ES-I3 (cell line): ENCODE measurements around the gene OPRL1.
"Not testable (repeated sequence)": the region's sequence is repeated elsewhere in the genome, so short reads cannot be mapped to it uniquely, and the experiment has no call there.

ENCODE experiments used
- H3K36me3 ChIP-seq: 2 replicates; pipeline ENCODE4 v1.6.1; 2013; ENCODE audit warnings: mild to moderate bottlenecking, low read length, control low read depth, moderate library complexity; ENCODE audit not compliant: insufficient read depth
- H3K4me1 ChIP-seq: 2 replicates; pipeline ENCODE4 v1.6.1; 2013; ENCODE audit warnings: mild to moderate bottlenecking, control low read depth, low read length; ENCODE audit not compliant: insufficient read depth
- H3K9ac ChIP-seq: 2 replicates; pipeline ENCODE4 v1.6.1; 2013; ENCODE audit warnings: low read depth, mild to moderate bottlenecking, low read length, moderate library complexity
- H3K9me3 ChIP-seq: 2 replicates; pipeline ENCODE4 v1.6.1; 2013; ENCODE audit warnings: mild to moderate bottlenecking, low read length, moderate library complexity; ENCODE audit not compliant: control insufficient read depth, insufficient read depth

OPRL1 gene

GRCh38 chr20:64087226-64087825, 7.4 kb downstream of the OPRL1 start:
- not testable (repeated sequence) for H3K9ac ChIP-seq, H3K9me3 ChIP-seq, H3K36me3 ChIP-seq, H3K4me1 ChIP-seq

GRCh38 chr20:64088586-64088985, 8.7 kb downstream of the OPRL1 start:
- not testable (repeated sequence) for H3K4me1 ChIP-seq, H3K9ac ChIP-seq, H3K9me3 ChIP-seq, H3K36me3 ChIP-seq

DNA sequence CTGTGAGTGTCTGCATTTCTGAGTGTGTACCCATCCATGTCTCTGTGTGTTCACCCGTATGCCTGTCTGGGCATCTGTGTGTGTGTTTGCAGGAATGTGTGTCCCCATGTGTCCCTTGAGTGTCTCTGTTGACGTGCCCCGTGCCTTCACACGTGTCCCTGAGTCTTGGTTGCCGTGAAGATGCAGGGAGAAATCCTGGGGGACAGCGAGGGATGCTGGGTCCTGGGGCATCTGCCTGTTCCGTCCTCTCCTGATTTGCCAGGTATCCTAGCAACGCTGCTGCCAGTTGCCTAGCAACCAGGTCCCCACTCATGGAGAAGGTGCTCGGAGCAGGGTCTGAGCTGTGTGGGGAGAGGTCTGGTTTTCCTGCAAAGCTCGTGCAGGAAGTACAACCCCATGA, 10.3 kb downstream of the OPRL1 start:
- Histone ChIP-seq H3K9ac (no peak overlapping the region), H3K4me1 (peaks cover 6% of the 10 kb centered on the region), H3K9me3 (no peaks in the 10 kb centered on the region), H3K36me3 (no peaks in the 10 kb centered on the region)

GRCh38 chr20:64091340-64091739, 11.5 kb downstream of the OPRL1 start:
- Histone ChIP-seq H3K9me3 (no peaks in the 10 kb centered on the region), H3K9ac (no peak overlapping the region), H3K36me3 (no peaks in the 10 kb centered on the region), H3K4me1 (peaks cover 6% of the 10 kb centered on the region)

DNA sequence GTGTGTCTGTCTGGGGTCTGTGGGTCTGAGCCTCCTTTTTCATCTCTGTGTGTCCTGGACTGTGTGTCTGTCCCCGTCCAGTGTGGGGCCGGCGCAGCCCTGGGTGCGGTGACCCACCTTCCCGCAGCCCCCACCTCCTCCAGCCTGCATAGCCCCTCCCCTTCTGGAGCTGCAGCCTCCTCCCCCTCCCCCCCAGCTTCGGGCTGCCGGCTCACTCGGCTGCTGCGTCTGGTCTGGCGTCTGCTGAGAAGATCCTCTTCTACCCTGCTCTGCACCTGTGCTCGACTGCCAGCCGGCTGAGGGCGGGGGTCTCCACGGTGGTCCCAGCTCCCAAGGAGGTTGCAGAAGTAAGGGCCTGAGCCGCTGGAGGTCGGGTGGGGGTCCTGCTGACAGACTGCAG, 11.9 kb downstream of the OPRL1 start:
- Histone ChIP-seq H3K9me3 (no peaks in the 10 kb centered on the region), H3K9ac (no peak overlapping the region)

GRCh38 chr20:64092258-64093012, 12.6 kb downstream of the OPRL1 start:
- Histone ChIP-seq H3K9ac (no peak overlapping the region), H3K4me1 (peaks cover 6% of the 10 kb centered on the region), H3K9me3 (no peaks in the 10 kb centered on the region), H3K36me3 (no peaks in the 10 kb centered on the region)

More for the DNA sequence above, 11.9 kb downstream of the OPRL1 start:
- no peaks in the 10 kb centered on the region for H3K36me3 ChIP-seq
- peaks cover 6% of the 10 kb centered on the region for H3K4me1 ChIP-seq

DNA sequence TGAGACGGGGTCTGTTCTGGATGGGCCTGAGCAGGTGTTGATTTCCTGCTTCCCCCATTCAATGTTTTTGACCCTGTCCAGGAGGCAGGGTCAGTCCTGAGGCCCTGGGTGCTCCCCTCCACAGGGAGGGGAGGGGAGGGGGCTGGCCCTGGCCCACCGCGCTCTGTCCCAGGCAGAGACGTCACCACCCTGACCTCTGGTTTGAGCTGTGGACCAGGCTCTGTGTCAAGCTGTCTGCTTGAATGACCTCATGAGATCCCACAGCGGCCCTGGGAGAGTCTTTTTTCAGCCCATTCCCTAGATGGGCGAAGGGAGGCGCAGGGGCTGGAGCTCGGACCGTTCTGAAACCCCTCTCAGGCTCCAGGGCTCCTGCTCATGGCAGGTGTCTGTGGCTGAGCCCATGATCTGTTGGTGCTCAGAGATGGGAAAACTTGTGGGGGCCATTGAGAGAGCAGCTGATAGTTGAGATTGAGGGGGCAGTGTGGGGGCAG, 13.2 kb downstream of the OPRL1 start:
- no peaks in the 10 kb centered on the region for H3K9me3 ChIP-seq
- no peaks in the 10 kb centered on the region for H3K36me3 ChIP-seq
- no peak overlapping the region for H3K9ac ChIP-seq
- H3K4me1 ChIP-seq: peaks cover 6% of the 10 kb centered on the region

- Histone ChIP-seq H3K4me1 (peaks cover 6% of the 10 kb centered on the region), H3K36me3 (no peaks in the 10 kb centered on the region), H3K9ac (no peak overlapping the region), H3K9me3 (no peaks in the 10 kb centered on the region)
Measured at GRCh38 chr20:64095455-64095854, 15.6 kb downstream of the OPRL1 start.

- H3K4me1 ChIP-seq: peaks cover 6% of the 10 kb centered on the region
- H3K9me3 ChIP-seq: no peaks in the 10 kb centered on the region
- H3K36me3 ChIP-seq: no peaks in the 10 kb centered on the region
- H3K9ac ChIP-seq: no peak overlapping the region
Measured at GRCh38 chr20:64095927-64096326, 16.0 kb downstream of the OPRL1 start.

- H3K4me1 ChIP-seq: peaks cover 6% of the 10 kb centered on the region
- H3K36me3 ChIP-seq: no peaks in the 10 kb centered on the region
- no peak overlapping the region for H3K9ac ChIP-seq
- H3K9me3 ChIP-seq: no peaks in the 10 kb centered on the region
Measured at GRCh38 chr20:64096535-64096934, 16.7 kb downstream of the OPRL1 start.

- H3K9ac ChIP-seq: no peak overlapping the region
- no peaks in the 10 kb centered on the region for H3K9me3 ChIP-seq
- H3K4me1 ChIP-seq: no peaks in the 10 kb centered on the region
- no peaks in the 10 kb centered on the region for H3K36me3 ChIP-seq
Measured at GRCh38 chr20:64098471-64099013, 18.7 kb downstream of the OPRL1 start.

GRCh38 chr20:64099086-64099786, 19.4 kb downstream of the OPRL1 start:
- H3K9ac ChIP-seq: no peak overlapping the region
- no peaks in the 10 kb centered on the region; the same call in 1 of the 2 replicates for H3K4me1 ChIP-seq
- no peaks in the 10 kb centered on the region for H3K9me3 ChIP-seq
- no peaks in the 10 kb centered on the region for H3K36me3 ChIP-seq

- H3K9ac ChIP-seq: no peak overlapping the region
- no peaks in the 10 kb centered on the region for H3K9me3 ChIP-seq
- H3K4me1 ChIP-seq: no peaks in the 10 kb centered on the region; the same call in 1 of the 2 replicates
- no peaks in the 10 kb centered on the region for H3K36me3 ChIP-seq
Measured at GRCh38 chr20:64099880-64100565, 20.1 kb downstream of the OPRL1 start.

DNA sequence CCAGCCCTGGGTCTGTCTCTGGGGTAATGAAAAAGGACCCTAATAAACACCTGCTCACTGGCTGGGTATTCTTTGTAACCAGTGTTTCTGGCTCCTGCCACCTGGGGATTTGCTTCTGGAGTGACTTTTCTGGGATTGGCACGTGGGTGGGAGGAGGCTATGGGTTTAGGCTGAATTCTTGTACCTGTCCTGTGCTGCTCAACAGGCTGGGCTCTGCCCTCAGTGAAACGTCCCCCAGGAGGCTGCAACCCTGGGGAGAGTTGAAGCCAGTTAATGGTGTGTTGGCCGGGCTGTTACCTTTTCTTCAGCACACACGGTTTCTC, 20.6 kb downstream of the OPRL1 start:
- Histone ChIP-seq H3K9ac (no peak overlapping the region), H3K9me3 (no peaks in the 10 kb centered on the region), H3K36me3 (no peaks in the 10 kb centered on the region), H3K4me1 (no peaks in the 10 kb centered on the region; the same call in 1 of the 2 replicates)
